ENCODE measurements around the gene OR10AD1.

Gene OR10AD1

GRCh38 chr12:48189331-48190125 lies 13.6 kb downstream of the OR10AD1 start:
- no peak overlapping the region for H3K9ac ChIP-seq (ENCODE audit: low read depth, low read length)
- H3K27ac ChIP-seq (ENCODE audit: low read depth, low read length), result no peak overlapping the region
- 51% methylated on average over 6 of the region's 6 CpGs for WGBS
- H3K27me3 ChIP-seq (ENCODE audit: insufficient read depth, low read length), result peaks cover 89% of the 10 kb centered on the region
- H3K9me3 ChIP-seq (ENCODE audit: insufficient read depth, low read depth, low read length), result no peaks in the 10 kb centered on the region
- no peak overlapping the region for H3K4me3 ChIP-seq (ENCODE audit: low read length)
- no peaks in the 10 kb centered on the region for H3K36me3 ChIP-seq (ENCODE audit: insufficient read depth, low read length)
- peaks cover 9% of the 10 kb centered on the region for H3K4me1 ChIP-seq (ENCODE audit: insufficient read depth, low read length)

- 73% methylated on average over 9 of the region's 10 CpGs for WGBS
- H3K4me1 ChIP-seq (ENCODE audit: insufficient read depth, low read length), result peaks cover 14% of the 10 kb centered on the region
Observed at GRCh38 chr12:48187916-48188695, 15.0 kb downstream of the OR10AD1 start.

DNA sequence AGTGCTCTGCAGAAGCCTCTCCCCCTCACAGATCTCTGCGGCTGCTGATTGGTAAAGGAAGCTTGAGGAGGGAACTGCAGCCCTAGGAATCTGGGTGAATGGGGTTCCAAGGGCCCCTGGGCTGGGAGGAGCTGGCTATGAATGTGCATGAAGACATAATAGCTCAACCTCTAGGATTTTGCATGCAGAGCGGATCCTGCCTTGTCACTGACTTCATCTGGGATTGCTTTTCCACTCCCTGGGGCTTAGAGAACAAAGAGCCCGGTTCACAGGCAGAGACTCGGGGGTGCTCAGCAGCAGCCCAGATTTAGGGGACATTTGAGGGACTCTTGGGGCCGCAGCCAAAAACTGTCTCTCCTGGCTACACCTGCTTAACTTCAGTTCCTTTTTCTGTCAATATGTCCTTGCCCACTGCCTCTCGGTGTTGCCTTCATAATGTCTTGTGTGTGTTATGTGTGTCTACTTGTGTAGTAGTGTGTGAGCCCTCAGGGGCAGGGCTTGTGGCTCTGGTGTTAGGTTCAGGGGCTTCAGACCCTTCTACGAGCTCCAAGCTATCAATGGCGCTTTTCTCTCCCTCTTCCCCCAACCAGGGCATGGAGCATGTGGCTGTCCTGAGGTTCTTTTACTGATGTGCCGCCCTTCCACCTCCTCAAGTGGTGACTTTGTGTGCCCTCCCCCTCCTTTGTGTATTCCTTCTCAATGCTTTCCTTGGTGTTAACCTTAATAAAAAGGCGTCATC lies 17.7 kb downstream of the OR10AD1 start:
- H3K9me3 ChIP-seq (ENCODE audit: insufficient read depth, low read depth, low read length), result no peaks in the 10 kb centered on the region
- no peak overlapping the region for H3K9ac ChIP-seq (ENCODE audit: low read depth, low read length)
- H3K36me3 ChIP-seq (ENCODE audit: insufficient read depth, low read length), result no peaks in the 10 kb centered on the region
- no peak overlapping the region for H3K27ac ChIP-seq (ENCODE audit: low read depth, low read length)
- peaks cover 92% of the 10 kb centered on the region for H3K27me3 ChIP-seq (ENCODE audit: insufficient read depth, low read length)
- H3K4me3 ChIP-seq (ENCODE audit: low read length), result peak overlapping the region; percentile 73
- H3K4me1 ChIP-seq (ENCODE audit: insufficient read depth, low read length), result peaks cover 20% of the 10 kb centered on the region
- WGBS, result 49% methylated on average over 10 of the region's 10 CpGs

More at GRCh38 chr12:48187916-48188695, 15.0 kb downstream of the OR10AD1 start:
- Histone ChIP-seq H3K4me3 (ENCODE audit: low read length) (no peak overlapping the region), H3K36me3 (ENCODE audit: insufficient read depth, low read length) (no peaks in the 10 kb centered on the region), H3K9me3 (ENCODE audit: insufficient read depth, low read depth, low read length) (no peaks in the 10 kb centered on the region), H3K27me3 (ENCODE audit: insufficient read depth, low read length) (peaks cover 89% of the 10 kb centered on the region), H3K27ac (ENCODE audit: low read depth, low read length) (no peak overlapping the region), H3K9ac (ENCODE audit: low read depth, low read length) (no peak overlapping the region)

GRCh38 chr12:48184549-48184922 lies 18.6 kb downstream of the OR10AD1 start:
- peak overlapping the region; percentile 73 for H3K4me3 ChIP-seq (ENCODE audit: low read length)
- H3K4me1 ChIP-seq (ENCODE audit: insufficient read depth, low read length), result peaks cover 20% of the 10 kb centered on the region
- no peaks in the 10 kb centered on the region for H3K36me3 ChIP-seq (ENCODE audit: insufficient read depth, low read length)
- no peak overlapping the region for H3K9ac ChIP-seq (ENCODE audit: low read depth, low read length)
- WGBS, result 13% methylated on average over 20 of the region's 20 CpGs
- no peak overlapping the region for H3K27ac ChIP-seq (ENCODE audit: low read depth, low read length)
- H3K27me3 ChIP-seq (ENCODE audit: insufficient read depth, low read length), result peaks cover 97% of the 10 kb centered on the region
- H3K9me3 ChIP-seq (ENCODE audit: insufficient read depth, low read depth, low read length), result no peaks in the 10 kb centered on the region

GRCh38 chr12:48183876-48184548 lies 19.1 kb downstream of the OR10AD1 start:
- Histone ChIP-seq H3K27ac (ENCODE audit: low read depth, low read length) (no peak overlapping the region), H3K9ac (ENCODE audit: low read depth, low read length) (no peak overlapping the region), H3K36me3 (ENCODE audit: insufficient read depth, low read length) (no peaks in the 10 kb centered on the region), H3K4me1 (ENCODE audit: insufficient read depth, low read length) (peaks cover 20% of the 10 kb centered on the region), H3K4me3 (ENCODE audit: low read length) (peak overlapping the region; percentile 73), H3K9me3 (ENCODE audit: insufficient read depth, low read depth, low read length) (no peaks in the 10 kb centered on the region), H3K27me3 (ENCODE audit: insufficient read depth, low read length) (peaks cover 98% of the 10 kb centered on the region)
- 6% methylated on average over 61 of the region's 61 CpGs for WGBS

DNA sequence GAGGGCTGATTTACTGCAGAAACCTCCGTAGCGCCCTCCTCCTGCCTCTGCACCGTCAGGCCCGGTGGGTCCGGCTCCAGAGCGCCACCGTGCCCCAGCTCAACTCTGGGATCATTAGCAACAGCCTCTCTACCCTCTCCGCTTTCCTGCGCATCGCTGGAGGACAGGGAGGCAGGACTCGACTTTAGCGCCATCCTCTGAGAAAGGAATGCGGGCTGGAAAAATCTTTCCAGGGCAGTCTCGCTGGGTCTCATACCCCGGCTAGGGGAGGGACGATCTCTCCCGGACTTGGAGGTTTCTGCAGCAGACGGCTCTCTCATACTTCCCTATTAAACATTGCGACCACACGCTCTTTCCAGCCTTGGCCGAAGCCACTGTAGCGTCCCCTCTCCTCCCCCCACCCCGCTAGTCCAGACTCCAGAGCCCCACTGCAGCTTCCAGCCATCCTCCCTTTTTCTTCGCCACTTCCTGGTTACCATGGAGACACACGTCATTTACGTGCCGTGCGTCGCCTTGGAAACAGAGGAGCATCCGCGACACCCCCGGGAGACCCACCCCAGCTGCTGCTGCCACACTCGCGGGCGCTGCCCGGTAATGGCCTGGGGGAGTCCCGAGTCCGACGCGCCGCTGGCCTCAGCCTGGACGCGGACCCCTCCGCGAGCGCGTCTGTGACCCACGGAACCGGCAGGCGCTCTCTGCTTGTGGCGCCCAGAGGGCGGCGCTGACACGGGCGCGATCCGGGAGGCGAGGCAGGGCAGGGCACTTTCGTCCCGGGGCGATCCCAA lies 19.8 kb downstream of the OR10AD1 start, which contains the start of gene CCDC184:
CCDC184 (plus strand) TSS at position 554 of the 785 bp plus-strand sequence. CDS start 479 bp downstream, outside the sequence.
- Histone ChIP-seq H3K4me1 (ENCODE audit: insufficient read depth, low read length) (peaks cover 20% of the 10 kb centered on the region), H3K4me3 (ENCODE audit: low read length) (peak within 1 kb of the TSS; percentile 73), H3K27ac (ENCODE audit: low read depth, low read length) (no peak within 1 kb of the TSS), H3K9me3 (ENCODE audit: insufficient read depth, low read depth, low read length) (no peaks in the 10 kb centered on the region), H3K27me3 (ENCODE audit: insufficient read depth, low read length) (peaks cover 91% of the 10 kb centered on the region), H3K9ac (ENCODE audit: low read depth, low read length) (peak within 1 kb of the TSS; percentile 34), H3K36me3 (ENCODE audit: insufficient read depth, low read length) (no peaks in the 10 kb centered on the region)
- WGBS, result under 1% methylated on average over 61 of the region's 61 CpGs

GRCh38 chr12:48182631-48183030 lies 20.5 kb downstream of the OR10AD1 start:
- WGBS, result 25% methylated on average over 4 of the region's 7 CpGs
- H3K27me3 ChIP-seq (ENCODE audit: insufficient read depth, low read length), result peaks cover 84% of the 10 kb centered on the region
- no peaks in the 10 kb centered on the region for H3K9me3 ChIP-seq (ENCODE audit: insufficient read depth, low read depth, low read length)
- H3K4me3 ChIP-seq (ENCODE audit: low read length), result peak overlapping the region; percentile 73
- H3K4me1 ChIP-seq (ENCODE audit: insufficient read depth, low read length), result peaks cover 23% of the 10 kb centered on the region
- H3K27ac ChIP-seq (ENCODE audit: low read depth, low read length), result no peak overlapping the region
- H3K9ac ChIP-seq (ENCODE audit: low read depth, low read length), result no peak overlapping the region; the same call in 1 of the 2 replicates
- H3K36me3 ChIP-seq (ENCODE audit: insufficient read depth, low read length), result no peaks in the 10 kb centered on the region

DNA sequence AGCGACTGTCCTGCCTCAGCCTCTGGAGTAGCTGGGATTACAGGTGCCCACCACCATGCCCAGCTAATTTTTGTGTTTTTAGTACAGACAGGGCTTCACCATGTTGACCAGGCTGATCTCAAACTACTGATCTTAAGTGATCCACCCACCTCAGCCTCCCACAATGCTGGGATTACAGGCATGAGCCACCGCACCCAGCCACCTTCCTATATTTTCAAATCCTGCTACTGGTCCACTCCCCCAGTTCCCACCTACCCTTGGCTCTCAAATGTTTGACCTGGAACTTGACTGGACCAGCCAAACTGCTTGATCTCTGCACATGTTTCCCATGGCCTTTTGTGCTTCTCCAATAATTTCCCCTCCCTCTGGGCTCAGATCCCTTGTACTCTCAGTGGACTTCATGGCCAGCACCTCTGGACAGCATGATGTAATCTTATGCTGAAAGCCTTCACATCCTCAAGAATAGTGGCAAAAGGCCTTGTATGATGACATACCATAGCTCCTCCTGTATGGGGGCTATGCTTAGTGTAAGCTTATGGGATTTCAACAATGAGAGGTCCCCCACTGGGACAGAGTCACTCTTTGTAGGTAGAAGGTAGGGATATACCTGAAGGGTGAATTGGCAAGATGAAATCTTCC lies 22.1 kb downstream of the OR10AD1 start:
- Histone ChIP-seq H3K36me3 (ENCODE audit: insufficient read depth, low read length) (no peaks in the 10 kb centered on the region), H3K9me3 (ENCODE audit: insufficient read depth, low read depth, low read length) (no peaks in the 10 kb centered on the region)

DNA sequence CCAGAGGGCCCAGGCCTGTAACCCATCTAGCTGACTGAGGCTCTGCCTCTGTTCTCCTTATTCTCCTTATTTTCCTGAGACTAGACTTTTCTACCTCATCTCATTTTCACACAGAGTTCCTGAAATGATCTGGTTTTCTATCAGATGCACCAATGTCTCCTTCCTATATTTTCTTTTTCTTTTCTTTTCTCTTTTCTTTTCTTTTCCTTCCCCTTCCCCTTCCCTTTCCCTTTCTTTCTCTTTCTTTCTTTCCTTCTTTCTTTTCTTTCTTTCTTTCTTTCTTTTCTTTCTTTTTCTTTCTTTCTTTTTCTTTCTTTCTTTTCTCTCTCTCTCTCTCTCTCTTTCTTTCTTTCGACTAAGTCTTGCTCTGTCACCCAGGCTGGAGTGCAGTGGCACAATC lies 22.7 kb downstream of the OR10AD1 start:
- H3K27me3 ChIP-seq (ENCODE audit: insufficient read depth, low read length), result peaks cover 68% of the 10 kb centered on the region
- H3K9ac ChIP-seq (ENCODE audit: low read depth, low read length), result no peak overlapping the region
- peaks cover 43% of the 10 kb centered on the region for H3K4me1 ChIP-seq (ENCODE audit: insufficient read depth, low read length)
- 62% methylated on average over 1 of the region's 1 CpG for WGBS
- H3K27ac ChIP-seq (ENCODE audit: low read depth, low read length), result no peak overlapping the region
- no peak overlapping the region for H3K4me3 ChIP-seq (ENCODE audit: low read length)
- H3K9me3 ChIP-seq (ENCODE audit: insufficient read depth, low read depth, low read length), result no peaks in the 10 kb centered on the region
- H3K36me3 ChIP-seq (ENCODE audit: insufficient read depth, low read length), result no peaks in the 10 kb centered on the region

More for the DNA sequence above, 22.1 kb downstream of the OR10AD1 start:
- H3K9ac ChIP-seq (ENCODE audit: low read depth, low read length), result no peak overlapping the region
- no peak overlapping the region for H3K27ac ChIP-seq (ENCODE audit: low read depth, low read length)
- H3K4me3 ChIP-seq (ENCODE audit: low read length), result no peak overlapping the region
- peaks cover 74% of the 10 kb centered on the region for H3K27me3 ChIP-seq (ENCODE audit: insufficient read depth, low read length)
- peaks cover 40% of the 10 kb centered on the region for H3K4me1 ChIP-seq (ENCODE audit: insufficient read depth, low read length)
- WGBS, result 84% methylated on average over 2 of the region's 2 CpGs

- Histone ChIP-seq H3K9me3 (ENCODE audit: insufficient read depth, low read depth, low read length) (no peaks in the 10 kb centered on the region), H3K4me3 (ENCODE audit: low read length) (no peak overlapping the region), H3K36me3 (ENCODE audit: insufficient read depth, low read length) (no peaks in the 10 kb centered on the region), H3K27me3 (ENCODE audit: insufficient read depth, low read length) (peaks cover 59% of the 10 kb centered on the region), H3K27ac (ENCODE audit: low read depth, low read length) (no peak overlapping the region), H3K9ac (ENCODE audit: low read depth, low read length) (no peak overlapping the region), H3K4me1 (ENCODE audit: insufficient read depth, low read length) (peaks cover 40% of the 10 kb centered on the region)
- 100% methylated on average over 1 of the region's 1 CpG for WGBS
Observed at GRCh38 chr12:48179466-48179865, 23.6 kb downstream of the OR10AD1 start.

Measured in HUES64 (cell line).